KMS-11 (cell line): ENCODE results near the gene PHAX.
"Not testable (repeated sequence)": the region's sequence is repeated elsewhere in the genome, so short reads cannot be mapped to it uniquely, and the experiment has no call there.

Source experiments
- H2AFZ ChIP-seq: fragments of 200-600 bp; sonication (generic); 2 replicates; pipeline ENCODE4 v1.6.1; 2016; ENCODE audit warnings: antibody characterized with exemption, mixed run types, low read depth
- H3K27ac ChIP-seq: fragments of 200-600 bp; sonication (generic); 2 replicates; pipeline ENCODE4 v1.6.1; 2016; ENCODE audit warnings: mild to moderate bottlenecking, mixed run types
- H3K27me3 ChIP-seq: fragments of 200-600 bp; sonication (generic); 2 replicates; pipeline ENCODE4 v1.6.1; 2017; ENCODE audit warnings: mild to moderate bottlenecking, low read depth, mixed run types, moderate library complexity; ENCODE audit not compliant: insufficient read depth
- H3K36me3 ChIP-seq: fragments of 200-600 bp; sonication (generic); 2 replicates; pipeline ENCODE4 v1.6.1; 2017; ENCODE audit warnings: mild to moderate bottlenecking, mixed run types; ENCODE audit not compliant: insufficient read depth
- H3K4me1 ChIP-seq: fragments of 200-600 bp; sonication (generic); 2 replicates; pipeline ENCODE4 v1.6.1; 2016; ENCODE audit warnings: mild to moderate bottlenecking, low read depth, mixed run types; ENCODE audit not compliant: poor library complexity, severe bottlenecking
- H3K4me2 ChIP-seq: fragments of 200-600 bp; sonication (generic); 2 replicates; pipeline ENCODE4 v1.7.0; 2016; ENCODE audit warnings: mild to moderate bottlenecking, mixed run types
- H3K4me3 ChIP-seq: fragments of 200-600 bp; sonication (generic); IDR thresholded peaks from 2 replicates; pipeline ENCODE4 v1.6.1; 2017; ENCODE audit warnings: low read depth, low read length, mixed read lengths; ENCODE audit not compliant: insufficient read depth
- H3K79me2 ChIP-seq: fragments of 200-600 bp; sonication (generic); 2 replicates; pipeline ENCODE4 v1.6.1; 2016; ENCODE audit warnings: low read depth, mixed run types; ENCODE audit not compliant: insufficient read depth
- H3K9ac ChIP-seq: fragments of 200-600 bp; sonication (generic); 2 replicates; pipeline ENCODE4 v1.6.1; 2016; ENCODE audit warnings: mild to moderate bottlenecking, mixed run types
- H4K20me1 ChIP-seq: fragments of 200-600 bp; sonication (generic); 2 replicates; pipeline ENCODE4 v1.6.1; 2016; ENCODE audit warnings: mild to moderate bottlenecking, mixed run types; ENCODE audit not compliant: insufficient read depth
- TF ChIP-seq, protein P1 (sequence below): fragments of 200-600 bp; sonication (generic); conservative IDR thresholded peaks from 2 replicates; pipeline ENCODE4 v1.6.1; 2017; ENCODE audit warnings: low read depth, mild to moderate bottlenecking, antibody characterized with exemption, low read length, moderate library complexity, mixed read lengths

The PHAX gene

DNA sequence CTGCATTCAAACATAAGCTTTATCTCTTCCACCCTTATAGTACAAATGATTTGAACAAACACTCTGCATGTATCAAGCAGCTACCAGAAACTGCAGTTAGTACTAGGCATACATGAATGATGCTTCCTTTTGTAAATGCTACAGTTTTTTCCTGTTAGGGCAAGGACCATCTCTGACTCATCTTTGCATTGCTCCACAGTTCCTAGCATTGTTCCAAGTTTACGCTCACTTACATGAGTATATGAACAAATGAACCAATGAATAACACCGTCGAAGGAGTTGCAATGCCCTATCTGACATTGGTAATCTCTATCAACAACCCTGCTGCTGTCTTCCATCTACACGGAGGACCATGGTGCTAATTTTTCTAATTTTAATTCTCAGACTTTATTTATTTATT is 3.6 kb upstream of the PHAX start:
- no peak overlapping the region for H3K9ac ChIP-seq
- no peak overlapping the region for H3K4me2 ChIP-seq
- H3K4me3 ChIP-seq, result no peak overlapping the region
- H3K4me1 ChIP-seq, result peaks cover 10% of the 10 kb centered on the region
- no peak overlapping the region for H3K27ac ChIP-seq
- no peaks in the 10 kb centered on the region for H3K36me3 ChIP-seq
- H3K79me2 ChIP-seq, result peaks cover 10% of the 10 kb centered on the region
- TF ChIP-seq, protein P1, sequence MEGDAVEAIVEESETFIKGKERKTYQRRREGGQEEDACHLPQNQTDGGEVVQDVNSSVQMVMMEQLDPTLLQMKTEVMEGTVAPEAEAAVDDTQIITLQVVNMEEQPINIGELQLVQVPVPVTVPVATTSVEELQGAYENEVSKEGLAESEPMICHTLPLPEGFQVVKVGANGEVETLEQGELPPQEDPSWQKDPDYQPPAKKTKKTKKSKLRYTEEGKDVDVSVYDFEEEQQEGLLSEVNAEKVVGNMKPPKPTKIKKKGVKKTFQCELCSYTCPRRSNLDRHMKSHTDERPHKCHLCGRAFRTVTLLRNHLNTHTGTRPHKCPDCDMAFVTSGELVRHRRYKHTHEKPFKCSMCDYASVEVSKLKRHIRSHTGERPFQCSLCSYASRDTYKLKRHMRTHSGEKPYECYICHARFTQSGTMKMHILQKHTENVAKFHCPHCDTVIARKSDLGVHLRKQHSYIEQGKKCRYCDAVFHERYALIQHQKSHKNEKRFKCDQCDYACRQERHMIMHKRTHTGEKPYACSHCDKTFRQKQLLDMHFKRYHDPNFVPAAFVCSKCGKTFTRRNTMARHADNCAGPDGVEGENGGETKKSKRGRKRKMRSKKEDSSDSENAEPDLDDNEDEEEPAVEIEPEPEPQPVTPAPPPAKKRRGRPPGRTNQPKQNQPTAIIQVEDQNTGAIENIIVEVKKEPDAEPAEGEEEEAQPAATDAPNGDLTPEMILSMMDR, result no peak
- H4K20me1 ChIP-seq, result no peaks in the 10 kb centered on the region
- H3K27me3 ChIP-seq, result no peaks in the 10 kb centered on the region
- H2AFZ ChIP-seq, result no peak overlapping the region

DNA sequence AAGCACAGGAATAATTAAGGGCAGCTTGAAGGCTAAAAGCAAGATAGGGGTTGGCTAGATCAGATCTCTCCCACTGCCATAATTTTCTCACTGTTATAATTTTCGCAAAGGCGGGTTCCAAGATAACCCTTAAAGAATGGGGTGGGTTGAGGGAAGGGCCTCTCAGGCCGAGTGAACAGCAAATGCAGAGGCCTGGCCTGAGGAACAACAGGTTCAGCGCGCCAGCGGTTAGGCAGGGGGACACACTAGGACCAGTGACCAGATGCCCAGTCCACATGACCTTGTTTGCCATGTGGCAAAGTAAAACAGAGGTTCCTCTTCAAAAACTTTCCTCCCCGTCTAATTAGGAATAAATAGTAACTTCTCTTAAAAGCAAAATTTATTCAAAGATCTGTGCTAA is 1.2 kb upstream of the PHAX start:
- Histone ChIP-seq H3K4me3 (no peak overlapping the region), H3K27ac (no peak overlapping the region), H3K9ac (no peak overlapping the region), H3K79me2 (peaks cover 34% of the 10 kb centered on the region), H3K36me3 (peaks cover 7% of the 10 kb centered on the region; the same call in 1 of the 2 replicates), H4K20me1 (no peaks in the 10 kb centered on the region), H3K4me1 (peaks cover 29% of the 10 kb centered on the region), H3K27me3 (no peaks in the 10 kb centered on the region), H2AFZ (no peak overlapping the region), H3K4me2 (no peak overlapping the region)
- TF ChIP-seq, protein P1, result no peak

DNA sequence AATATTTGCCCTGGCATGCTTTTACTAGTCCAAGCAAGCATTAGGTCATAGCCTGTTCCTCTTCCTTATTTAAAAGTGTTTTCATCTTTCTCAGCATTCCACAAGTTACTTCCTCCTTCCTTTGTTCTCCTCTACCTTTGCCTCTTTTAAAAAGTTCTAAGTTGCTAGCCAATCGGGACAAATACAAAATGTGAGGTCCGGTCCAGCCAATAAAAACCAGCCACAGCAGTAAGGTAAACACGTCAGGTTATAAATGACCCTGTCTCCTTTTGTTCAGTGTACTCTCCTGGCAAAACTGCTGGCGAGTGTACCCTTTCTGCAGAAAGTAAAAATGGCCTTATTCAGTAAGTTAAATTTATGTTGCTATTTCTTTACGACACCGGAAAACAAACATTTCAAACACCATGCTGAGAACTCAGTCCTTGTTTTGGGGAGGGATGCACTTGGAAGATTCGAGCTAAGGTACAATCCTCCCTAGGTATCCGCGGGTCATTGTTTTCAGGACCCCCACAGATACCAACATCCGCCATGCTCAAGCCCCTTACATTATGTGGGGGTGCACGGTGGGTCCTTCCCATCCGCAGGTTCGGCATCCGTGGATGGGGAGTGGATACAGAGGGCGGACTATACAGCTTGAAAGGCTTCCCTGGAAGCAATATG is 646 bp upstream of the PHAX start:
- H4K20me1 ChIP-seq, H3K27ac ChIP-seq, H3K36me3 ChIP-seq, H3K27me3 ChIP-seq, H3K9ac ChIP-seq, H3K4me3 ChIP-seq: not testable (repeated sequence)
- Histone ChIP-seq H2AFZ (peak overlapping the region; percentile 90; the same call in 1 of the 2 replicates), H3K79me2 (peaks cover 40% of the 10 kb centered on the region), H3K4me1 (peaks cover 35% of the 10 kb centered on the region), H3K4me2 (peak overlapping the region; percentile 21; the same call in 1 of the 2 replicates)

GRCh38 chr5:126603402-126603991 is 2.8 kb downstream of the PHAX start:
- Histone ChIP-seq H3K27ac (peak overlapping the region; percentile 29; the same call in 1 of the 2 replicates), H3K4me1 (peaks cover 58% of the 10 kb centered on the region), H3K4me3 (no peak overlapping the region), H3K36me3 (peaks cover 13% of the 10 kb centered on the region; the same call in 1 of the 2 replicates), H3K9ac (no peak overlapping the region), H4K20me1 (no peaks in the 10 kb centered on the region), H3K4me2 (peak overlapping the region; percentile 2; the same call in 1 of the 2 replicates), H2AFZ (no peak overlapping the region), H3K79me2 (peaks cover 74% of the 10 kb centered on the region), H3K27me3 (no peaks in the 10 kb centered on the region)
- TF ChIP-seq, protein P1, result no peak

DNA sequence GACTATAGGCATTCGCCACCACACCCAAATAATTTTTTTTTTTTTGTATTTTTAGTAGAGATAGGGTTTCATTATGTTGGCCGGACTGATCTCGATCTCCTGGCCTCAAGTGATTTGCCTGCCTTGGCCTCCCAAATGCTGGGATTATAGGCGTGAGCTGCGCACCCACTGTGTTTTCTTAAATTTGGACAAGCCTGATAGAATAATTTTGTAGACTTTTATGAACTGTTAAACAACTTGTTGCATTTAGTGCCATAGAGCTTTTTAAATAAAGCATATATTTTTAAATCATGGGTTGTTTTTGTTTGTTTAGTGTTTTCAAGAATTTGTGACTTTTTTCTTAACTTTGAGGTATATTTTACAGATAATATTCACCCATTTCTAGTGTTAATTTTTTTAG is 4.8 kb downstream of the PHAX start:
- no peak overlapping the region for H3K9ac ChIP-seq
- H3K4me3 ChIP-seq, result no peak overlapping the region
- no peaks in the 10 kb centered on the region for H3K27me3 ChIP-seq
- H3K27ac ChIP-seq, result no peak overlapping the region
- TF ChIP-seq, protein P1, result no peak
- H3K4me2 ChIP-seq, result peak overlapping the region; percentile 47; the same call in 1 of the 2 replicates
- peaks cover 23% of the 10 kb centered on the region; the same call in 1 of the 2 replicates for H3K36me3 ChIP-seq
- H3K4me1 ChIP-seq, result peaks cover 68% of the 10 kb centered on the region
- H2AFZ ChIP-seq, result no peak overlapping the region
- H4K20me1 ChIP-seq, result no peaks in the 10 kb centered on the region
- H3K79me2 ChIP-seq, result peaks cover 92% of the 10 kb centered on the region
